Thoracic aorta (tissue), 2 donors: ENCODE measurements around the gene STOML1. TPM values are rescaled to one million over a fixed set of nuclear protein-coding genes. Genes with fewer than 3 reads are reported as not detected.
A peak's percentile ranks its signal among the peaks of the same experiment; 100 is the strongest.

ENCODE experiments used
- ATAC-seq: fragments of 150-250 bp; one replicate; pipeline ENCODE4 v1.8.0; 2017; ENCODE audit warnings: low read depth; ENCODE audit not compliant: insufficient number of reproducible peaks, low FRiP score
- DNase-seq: peaks from one replicate; pipeline ENCODE4 v3.0.0-alpha.2; 2020; ENCODE audit warnings: low spot score
- H3K27ac ChIP-seq, 2 donors: fragments of 200-600 bp; sonication (generic); 1 replicate in 1 of 2; 2 replicates in 1 of 2; pipeline ENCODE4 v1.5.1; 2016; ENCODE audit warnings: mild to moderate bottlenecking in 2 of 2, moderate library complexity in 2 of 2
- H3K27me3 ChIP-seq: fragments of 200-600 bp; sonication (generic); replicated peaks from 2 replicates; pipeline ENCODE4 v1.6.0; 2016; ENCODE audit warnings: mild to moderate bottlenecking; ENCODE audit not compliant: insufficient read depth
- H3K36me3 ChIP-seq: fragments of 200-600 bp; sonication (generic); one replicate; pipeline ENCODE4 v1.5.1; 2016
- H3K4me1 ChIP-seq, 2 donors: fragments of 200-600 bp; sonication (generic); 1 replicate in 1 of 2; 2 replicates in 1 of 2; pipeline versions ENCODE4 v1.5.1 to v1.6.0; 2016; ENCODE audit warnings: low read depth in 2 of 2, mild to moderate bottlenecking in 1 of 2; ENCODE audit not compliant: control insufficient read depth in 1 of 2
- H3K4me3 ChIP-seq: fragments of 200-600 bp; sonication (generic); 2 replicates; pipeline ENCODE4 v1.5.1; 2016; ENCODE audit warnings: mild to moderate bottlenecking
- H3K9me3 ChIP-seq: fragments of 200-600 bp; sonication (generic); 2 replicates; pipeline ENCODE4 v1.5.1; 2016
- total RNA-seq, 2 donors: library from RNA; depleted of rRNA; stranded (reverse); fragments of >200 nt; gene quantifications; one replicate each; pipeline versions ENCODE4 v1.1.0 to v1.2.3, GENCODE V29; 2016
- TF ChIP-seq, protein P1 (sequence below): fragments of 200-600 bp; sonication (generic); IDR thresholded peaks from one replicate; pipeline ENCODE4 v1.5.1; 2019; ENCODE audit warnings: antibody characterized with exemption

The STOML1 gene
- total RNA-seq, 2 donors from 2014 or later = 23.6 to 37.9 TPM

DNA sequence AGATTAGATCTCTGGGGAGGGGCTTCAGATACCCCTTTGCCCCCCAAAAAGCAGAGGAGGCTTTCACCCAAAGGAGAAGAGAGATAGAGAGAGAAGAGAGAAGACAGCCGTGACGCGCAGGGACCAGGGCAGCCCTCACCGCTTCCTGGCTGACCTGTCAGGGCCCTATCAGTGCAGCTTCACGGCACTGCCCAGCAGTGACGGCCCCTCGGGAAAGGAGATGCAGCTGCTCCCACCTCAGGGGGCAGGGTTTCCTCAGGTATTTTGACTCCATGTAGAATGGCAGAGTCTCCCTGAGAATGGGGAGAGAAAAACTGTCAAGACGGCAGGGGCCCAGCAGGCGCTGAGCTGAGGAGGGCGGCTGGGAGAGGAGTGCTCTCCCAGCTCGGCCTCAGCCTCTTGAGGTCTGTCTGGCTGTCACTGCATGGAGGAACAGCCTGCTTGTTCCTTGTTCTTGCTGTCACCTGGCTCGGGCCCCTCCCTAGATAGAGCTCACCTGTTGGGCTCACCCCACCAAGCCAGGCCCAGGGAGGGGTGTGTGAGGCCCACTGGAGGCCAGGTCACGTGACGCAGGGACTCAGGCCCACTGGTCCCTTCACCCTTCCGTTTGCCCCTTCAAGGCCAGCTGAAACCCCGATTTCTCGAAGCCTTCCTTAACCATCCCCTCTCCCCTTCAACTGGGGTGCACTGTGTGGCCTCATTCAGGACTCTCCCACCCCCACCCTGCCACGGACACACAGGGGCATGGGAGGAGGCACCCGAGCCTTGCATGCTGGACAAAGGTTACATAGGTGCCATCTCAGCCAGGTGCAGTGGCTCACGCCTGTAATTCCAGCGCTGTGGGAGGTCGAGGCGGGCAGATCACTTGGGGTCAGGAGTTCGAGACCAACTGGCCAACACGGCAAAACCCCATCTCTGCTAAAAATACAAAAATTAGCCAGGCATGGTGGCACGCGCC is 37.6 kb downstream of the STOML1 start:
- Histone ChIP-seq H3K27me3 (no peaks in the 10 kb centered on the region), H3K4me1 (peaks cover 31 to 59% of the 10 kb centered on the region in 2 donors), H3K36me3 (peaks cover 10% of the 10 kb centered on the region), H3K4me3 (no peak overlapping the region), H3K27ac (peak overlapping the region; percentile 98 to 99), H3K9me3 (no peaks in the 10 kb centered on the region)
- ATAC-seq (no peak), DNase-seq (no peak)
- TF ChIP-seq, protein P1, sequence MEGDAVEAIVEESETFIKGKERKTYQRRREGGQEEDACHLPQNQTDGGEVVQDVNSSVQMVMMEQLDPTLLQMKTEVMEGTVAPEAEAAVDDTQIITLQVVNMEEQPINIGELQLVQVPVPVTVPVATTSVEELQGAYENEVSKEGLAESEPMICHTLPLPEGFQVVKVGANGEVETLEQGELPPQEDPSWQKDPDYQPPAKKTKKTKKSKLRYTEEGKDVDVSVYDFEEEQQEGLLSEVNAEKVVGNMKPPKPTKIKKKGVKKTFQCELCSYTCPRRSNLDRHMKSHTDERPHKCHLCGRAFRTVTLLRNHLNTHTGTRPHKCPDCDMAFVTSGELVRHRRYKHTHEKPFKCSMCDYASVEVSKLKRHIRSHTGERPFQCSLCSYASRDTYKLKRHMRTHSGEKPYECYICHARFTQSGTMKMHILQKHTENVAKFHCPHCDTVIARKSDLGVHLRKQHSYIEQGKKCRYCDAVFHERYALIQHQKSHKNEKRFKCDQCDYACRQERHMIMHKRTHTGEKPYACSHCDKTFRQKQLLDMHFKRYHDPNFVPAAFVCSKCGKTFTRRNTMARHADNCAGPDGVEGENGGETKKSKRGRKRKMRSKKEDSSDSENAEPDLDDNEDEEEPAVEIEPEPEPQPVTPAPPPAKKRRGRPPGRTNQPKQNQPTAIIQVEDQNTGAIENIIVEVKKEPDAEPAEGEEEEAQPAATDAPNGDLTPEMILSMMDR = no peak

DNA sequence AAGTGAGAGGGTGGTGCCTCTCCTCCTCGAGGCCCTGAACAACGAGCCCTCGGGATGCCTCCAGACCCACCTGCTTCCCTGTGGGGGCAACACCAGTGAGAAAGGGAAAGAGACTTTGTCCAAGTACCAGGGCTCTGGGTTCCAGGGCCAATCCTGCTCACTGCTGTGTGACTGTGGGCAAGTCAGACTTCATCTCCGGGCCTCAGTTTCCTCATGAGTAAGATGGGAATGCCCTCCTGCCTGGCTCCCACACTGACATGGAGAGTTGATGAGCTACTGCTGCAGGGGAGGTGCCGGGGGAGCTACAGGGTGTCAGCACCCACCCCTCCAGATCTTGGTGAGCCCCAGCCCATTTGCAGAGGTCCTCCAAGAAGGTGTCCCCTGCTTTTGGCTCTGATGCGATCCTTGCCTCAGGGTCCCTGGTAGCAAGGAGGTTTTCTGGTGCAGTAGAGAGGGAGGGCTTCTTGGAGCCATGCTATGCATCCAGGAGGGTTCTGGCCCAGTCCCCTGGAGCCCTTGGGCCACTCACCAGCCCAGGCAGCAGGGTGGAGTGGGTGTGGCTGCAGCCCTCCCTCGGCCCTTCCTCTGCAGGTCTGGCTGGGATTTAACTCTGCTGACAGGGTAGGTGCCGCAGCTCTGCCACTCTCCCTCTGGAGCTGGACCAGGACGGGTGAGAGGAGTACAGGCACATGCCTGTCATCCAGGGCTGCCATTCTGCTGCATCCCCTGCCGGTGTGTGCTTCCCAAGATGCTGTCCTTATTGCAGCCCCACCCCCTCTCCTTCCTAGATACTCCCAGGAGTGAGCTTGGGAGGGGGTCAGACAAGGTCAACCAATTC is 39.0 kb downstream of the STOML1 start:
- peaks cover 31 to 59% of the 10 kb centered on the region in 2 donors for H3K4me1 ChIP-seq
- H3K9me3 ChIP-seq = no peaks in the 10 kb centered on the region
- peaks cover 23% of the 10 kb centered on the region for H3K36me3 ChIP-seq
- no peaks in the 10 kb centered on the region for H3K27me3 ChIP-seq
- H3K27ac ChIP-seq = peak overlapping the region; percentile 98 to 99
- no peak overlapping the region for H3K4me3 ChIP-seq
- ATAC-seq (no peak), DNase-seq (no peak)
- TF ChIP-seq, protein P1 = no peak

DNA sequence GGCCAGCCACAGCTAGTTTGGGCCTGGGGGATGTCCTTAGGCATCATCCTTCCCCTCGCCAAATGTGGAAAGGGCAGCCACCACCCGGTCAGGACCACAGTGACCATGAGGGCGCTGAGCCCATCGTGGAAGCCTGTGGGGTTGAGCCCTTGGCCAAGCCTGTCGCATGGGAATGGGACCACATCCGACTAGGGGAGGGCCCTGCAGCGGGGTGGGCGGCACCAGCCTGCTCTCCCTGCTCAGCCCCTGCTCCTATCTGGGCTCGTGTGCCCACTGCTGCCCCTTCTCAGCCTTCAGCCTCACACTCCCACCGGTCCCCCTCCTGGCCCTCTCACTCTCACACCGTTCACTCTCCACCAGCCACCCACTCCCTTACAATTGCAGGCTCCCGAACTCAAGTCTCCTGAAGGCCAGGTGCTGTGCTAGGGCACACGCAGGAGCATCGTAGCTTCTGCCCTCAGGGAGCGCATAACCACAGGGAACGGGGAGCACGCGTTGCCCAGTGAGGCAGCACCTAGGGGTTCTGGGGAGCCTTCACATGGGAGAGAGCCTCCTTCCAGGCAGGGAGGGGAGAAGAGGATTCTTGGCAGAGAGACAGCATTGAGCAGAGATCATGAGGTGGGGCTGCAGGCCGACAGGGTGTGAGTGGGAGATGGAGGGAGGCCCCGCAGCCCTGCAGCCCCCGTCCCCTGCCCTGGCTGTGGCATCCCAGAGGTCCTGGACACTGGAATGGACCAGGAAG is 39.8 kb downstream of the STOML1 start:
- H3K4me3 ChIP-seq = no peak overlapping the region
- ATAC-seq = no peak
- no peaks in the 10 kb centered on the region for H3K9me3 ChIP-seq
- peaks cover 31 to 57% of the 10 kb centered on the region in 2 donors for H3K4me1 ChIP-seq
- TF ChIP-seq, protein P1 = no peak
- peaks cover 31% of the 10 kb centered on the region for H3K36me3 ChIP-seq
- no peaks in the 10 kb centered on the region for H3K27me3 ChIP-seq
- DNase-seq = no peak
- H3K27ac ChIP-seq = peak overlapping the region; percentile 98 to 99

DNA sequence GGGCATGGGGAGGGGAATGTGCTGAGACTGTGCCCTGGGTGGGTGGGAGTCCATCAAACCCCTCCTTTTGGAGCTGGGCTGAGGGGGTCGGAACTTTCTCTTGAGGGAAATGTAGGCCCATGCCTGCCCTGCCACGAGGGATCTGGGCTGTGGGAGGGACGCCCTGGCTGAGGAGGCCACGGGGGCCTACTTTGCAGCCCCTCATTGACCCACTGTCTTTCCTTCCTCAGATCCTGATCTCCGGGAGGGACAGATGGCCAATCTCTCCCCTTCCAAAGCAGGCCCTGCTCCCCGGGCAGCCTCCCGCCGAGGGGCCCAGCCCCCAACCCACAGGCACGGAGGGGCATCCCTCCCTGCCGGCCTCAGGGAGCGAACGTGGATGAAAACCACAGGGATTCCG is 40.5 kb downstream of the STOML1 start:
- TF ChIP-seq, protein P1 = no peak
- Histone ChIP-seq H3K4me1 (peaks cover 26 to 50% of the 10 kb centered on the region in 2 donors), H3K27me3 (no peaks in the 10 kb centered on the region), H3K36me3 (peaks cover 38% of the 10 kb centered on the region), H3K9me3 (no peaks in the 10 kb centered on the region), H3K4me3 (no peak overlapping the region), H3K27ac (peak overlapping the region; percentile 98 to 99)
- no peak for ATAC-seq
- DNase-seq = no peak
